T-cell (primary cell): ENCODE results near the gene ZNF205. TPM values are rescaled to one million over a fixed set of nuclear protein-coding genes. Genes with fewer than 3 reads are reported as not detected.

Source experiments
- ATAC-seq, 4 experiments: fragments of 200-7000 bp in 3 of 4; fragments of 150-1000 bp in 1 of 4; cut with Tn5 transposase; replicated peaks in 1 of 4; 1 replicate in 3 of 4; 2 replicates in 1 of 4; pipeline ENCODE4 v1.10.0; 2021; ENCODE audit warnings: moderate library complexity in 3 of 4, mild to moderate bottlenecking in 2 of 4, moderate number of reproducible peaks in 1 of 4
- CTCF ChIA-PET, 2 donors: fragments of 300-600 bp; sonication (Branson Sonifier 250); formaldehyde crosslinking; loops; one replicate each; lab custom pipeline; 2022; ENCODE audit warnings: antibody characterized with exemption in 2 of 2; lab: Charles Lee
- POLR2A ChIA-PET, 2 donors: fragments of 300-600 bp; sonication (Branson Sonifier 250); formaldehyde crosslinking; loops; one replicate each; lab custom pipeline; 2022; ENCODE audit warnings: antibody characterized with exemption in 2 of 2; lab: Charles Lee
- DNase-seq, 35 experiments: peaks; one replicate each; pipeline versions ENCODE4 v3.0.0 to v3.0.0-alpha.2; 2013 to 2023
- H3K27ac ChIP-seq: one replicate; pipeline ENCODE4 v1.5.1; 2013; ENCODE audit warnings: low read length
- H3K27me3 ChIP-seq, 2 experiments: replicated peaks in 1 of 2; 1 replicate in 1 of 2; 2 replicates in 1 of 2; pipeline versions ENCODE4 v1.6.1 to v1.7.0; 2013; ENCODE audit warnings: low read length in 1 of 2, mixed read lengths in 1 of 2; ENCODE audit not compliant: control insufficient read depth in 2 of 2, insufficient read depth in 2 of 2; ENCODE audit errors: extremely low read depth in 1 of 2
- H3K36me3 ChIP-seq, 2 donors: 1 replicate in 1 of 2; 2 replicates in 1 of 2; pipeline versions ENCODE4 v1.6.1 to v1.7.0; 2013; ENCODE audit warnings: low read length in 1 of 2; ENCODE audit not compliant: control insufficient read depth in 2 of 2, insufficient read depth in 1 of 2; ENCODE audit errors: extremely low read depth in 1 of 2
- H3K4me1 ChIP-seq, 2 experiments: 1 replicate in 1 of 2; 2 replicates in 1 of 2; pipeline versions ENCODE4 v1.6.1 to v1.7.0; 2013; ENCODE audit warnings: low read length in 2 of 2, mixed read lengths in 1 of 2; ENCODE audit not compliant: insufficient read depth in 2 of 2, control insufficient read depth in 1 of 2; ENCODE audit errors: extremely low read depth in 1 of 2
- H3K4me3 ChIP-seq, 2 donors: 1 replicate in 1 of 2; 2 replicates in 1 of 2; pipeline versions ENCODE4 v1.5.1 to v1.7.0; 2013; ENCODE audit warnings: mild to moderate bottlenecking in 2 of 2, low read length in 1 of 2, moderate library complexity in 1 of 2; ENCODE audit not compliant: control insufficient read depth in 1 of 2; ENCODE audit errors: extremely low read depth in 1 of 2
- H3K9me3 ChIP-seq: 2 replicates; pipeline ENCODE4 v1.7.0; 2013
- H3K27ac Mint-ChIP-seq, 2 donors: one replicate each; pipeline ENCODE4 v1.8.0; 2020 to 2021; ENCODE audit warnings: mild to moderate bottlenecking in 2 of 2, mixed read lengths in 2 of 2
- H3K27me3 Mint-ChIP-seq, 2 donors: one replicate each; pipeline ENCODE4 v1.8.0; 2021 to 2022; ENCODE audit warnings: mixed read lengths in 2 of 2
- H3K36me3 Mint-ChIP-seq: one replicate; pipeline ENCODE4 v1.8.0; 2021; ENCODE audit warnings: mixed read lengths
- H3K4me1 Mint-ChIP-seq, 3 donors: one replicate each; pipeline ENCODE4 v1.8.0; 2020 to 2022; ENCODE audit warnings: mixed read lengths in 3 of 3, mild to moderate bottlenecking in 1 of 3
- H3K4me3 Mint-ChIP-seq, 3 donors: one replicate each; pipeline ENCODE4 v1.8.0; 2020 to 2022; ENCODE audit warnings: mild to moderate bottlenecking in 3 of 3, mixed read lengths in 3 of 3, moderate library complexity in 3 of 3
- H3K9me3 Mint-ChIP-seq, 3 donors: one replicate each; pipeline ENCODE4 v1.8.0; 2020 to 2022; ENCODE audit warnings: mixed read lengths in 3 of 3
- WGBS: methylation state at CpG from one replicate; pipeline ENCODE4 v1.1.5; 2013; ENCODE audit warnings: missing lambda C conversion rate; ENCODE audit not compliant: insufficient coverage; 5-methylcytosine and 5-hydroxymethylcytosine counted together
- total RNA-seq, 35 experiments: library from RNA in 6 of 35; stranded (reverse) in 6 of 35; fragments of 120-200 nt in 1 of 35; gene quantifications; one replicate each; pipeline versions ENCODE4 v1.2.1 to v1.2.4 and lab custom pipeline; 2013 to 2026

ZNF205 gene
- total RNA-seq (under 1 TPM in 1 of 5 donors, not detected in 4; 0.38 TPM), total RNA-seq (lab: John Stamatoyannopoulos, UW) (0 to 0.42 (median 0) reads per million in 29 experiments)
- 0.06 TPM for total RNA-seq (2013)

DNA sequence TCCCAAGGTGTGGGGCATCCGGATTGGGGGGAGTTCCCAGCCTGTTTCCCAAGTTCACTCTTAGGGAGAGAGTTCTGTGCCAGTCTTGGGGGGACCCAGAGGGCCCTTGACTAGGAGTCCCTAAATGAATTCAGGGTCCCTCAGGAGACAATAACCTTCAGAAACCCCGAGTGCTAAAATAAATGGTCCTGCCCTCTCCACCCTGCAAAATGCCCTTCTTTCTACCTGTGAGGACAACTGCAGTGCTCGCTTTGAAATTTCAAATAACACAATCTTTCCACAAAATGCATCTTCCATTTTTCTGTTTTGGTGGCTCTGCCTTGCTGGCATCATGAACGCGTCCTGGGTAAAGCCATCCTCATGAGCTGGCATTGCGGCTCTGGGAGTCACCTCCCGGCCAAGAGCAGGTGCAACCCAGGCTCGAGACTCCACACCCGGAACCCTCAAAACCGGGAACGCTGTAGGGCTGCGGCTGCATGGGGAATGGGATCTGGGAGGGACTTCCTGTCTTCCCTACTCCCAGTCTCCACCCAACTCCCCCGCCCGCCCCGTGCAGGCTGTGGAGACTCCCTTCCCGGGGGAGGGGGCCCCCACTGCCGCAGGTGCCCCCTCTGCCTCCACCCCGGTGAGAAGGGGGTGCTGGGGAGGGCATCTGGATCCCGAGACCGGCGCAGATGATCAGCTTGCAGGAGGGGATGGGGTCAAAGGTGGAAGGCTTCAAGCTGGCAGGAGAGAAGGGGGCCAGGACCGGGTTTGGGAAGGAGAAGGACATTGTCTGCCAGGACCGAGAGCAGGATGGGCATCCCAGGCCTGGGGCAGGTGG, at the start of gene ZNF205:
TSS of gene ZNF205 (plus strand) at position 529 of the 823 bp plus-strand sequence. CDS start 845 bp downstream, outside the sequence.
- H3K27ac ChIP-seq, result no peak within 1 kb of the TSS
- Mint-ChIP-seq H3K4me3 (no peak within 1 kb of the TSS), H3K9me3 (no peaks in the 10 kb centered on the region), H3K27ac (no peak within 1 kb of the TSS), H3K36me3 (peaks cover 4% of the 10 kb centered on the region), H3K4me1 (peaks cover 2 to 4% (median 3%) of the 10 kb centered on the region in 3 donors), H3K27me3 (no peaks in the 10 kb centered on the region)
- H3K4me1 ChIP-seq, result peaks cover 1 to 2% of the 10 kb centered on the region in 2 experiments
- CTCF ChIA-PET, result no interaction called here
- DNase-seq (no peak), ATAC-seq (no peak)
- peaks cover 0 to 4% of the 10 kb centered on the region in 2 donors for H3K36me3 ChIP-seq
- POLR2A ChIA-PET, result interaction anchor here in 1 of 2 donors (0.6 kb wide), 1 partner anchor 29 kb away, joined by 3 read pairs; no protein-coding TSS in a partner anchor
- H3K9me3 ChIP-seq, result no peaks in the 10 kb centered on the region
- H3K4me3 ChIP-seq, result no peak within 1 kb of the TSS
- H3K27me3 ChIP-seq, result peaks cover 0 to 26% of the 10 kb centered on the region in 2 experiments
- whole genome bisulfite sequencing, result 62% methylated on average over 11 of the region's 23 CpGs

DNA sequence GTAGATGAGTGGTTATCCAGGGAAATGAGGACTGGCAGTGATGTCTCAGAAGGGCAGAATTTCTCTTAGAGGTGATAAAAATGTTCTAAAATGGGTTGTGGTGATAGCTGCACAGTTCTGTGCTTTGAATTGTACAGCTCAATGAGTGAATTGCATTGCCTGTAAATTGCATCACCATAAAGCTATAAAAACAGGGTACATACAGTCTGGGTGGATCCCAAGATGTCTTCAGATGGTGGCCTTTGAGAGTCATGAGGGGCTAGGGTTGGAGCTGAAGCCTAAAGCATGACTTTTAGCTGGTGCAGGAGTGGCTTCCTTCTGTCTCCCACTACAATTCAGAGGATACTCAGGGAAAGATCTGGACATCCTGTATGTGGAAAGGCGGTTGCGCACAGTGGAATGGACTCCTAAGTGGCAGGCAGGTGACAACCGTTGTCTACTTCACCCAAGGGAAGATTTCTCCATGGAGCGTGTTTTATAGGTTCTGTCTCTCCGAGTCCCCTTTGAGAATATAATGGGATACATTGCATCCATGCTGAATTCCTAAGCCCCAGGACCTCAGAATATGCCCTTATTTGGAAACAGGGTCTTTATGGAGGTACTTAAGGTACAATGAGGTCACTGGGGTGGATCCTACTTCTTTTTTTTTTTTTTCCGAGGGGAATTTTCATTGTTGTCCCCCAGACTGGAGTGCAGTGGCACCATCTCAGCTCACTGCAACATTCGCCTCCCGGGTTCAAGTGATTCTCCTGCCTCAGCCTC, 48.6 kb upstream of the ZNF205 start:
- Mint-ChIP-seq H3K4me3 (peak overlapping the region; percentile 54 to 97 (median 96)), H3K4me1 (peaks cover 49 to 67% (median 59%) of the 10 kb centered on the region in 3 donors), H3K27ac (peak overlapping the region; percentile 96 to 100), H3K27me3 (no peaks in the 10 kb centered on the region), H3K9me3 (no peaks in the 10 kb centered on the region), H3K36me3 (peaks cover 21% of the 10 kb centered on the region)
- ATAC-seq (no peak), DNase-seq (no peak)
- Histone ChIP-seq H3K27me3 (no peaks in the 10 kb centered on the region), H3K9me3 (no peaks in the 10 kb centered on the region), H3K27ac (peak overlapping the region; percentile 99), H3K4me1 (peaks cover 16 to 54% of the 10 kb centered on the region in 2 experiments), H3K4me3 (no peak overlapping the region), H3K36me3 (peaks cover 3 to 14% of the 10 kb centered on the region in 2 donors)
- ChIA-PET POLR2A (no interaction called here), CTCF (interaction anchor here (0.6 to 1.8 kb wide), 6 partner anchors 11 to 564 kb away, joined by 3 to 11 read pairs (median 6); partner anchors contain the start of gene ZNF213 (in 1 of the 2))
- 100% methylated on average over 2 of the region's 8 CpGs for WGBS

DNA sequence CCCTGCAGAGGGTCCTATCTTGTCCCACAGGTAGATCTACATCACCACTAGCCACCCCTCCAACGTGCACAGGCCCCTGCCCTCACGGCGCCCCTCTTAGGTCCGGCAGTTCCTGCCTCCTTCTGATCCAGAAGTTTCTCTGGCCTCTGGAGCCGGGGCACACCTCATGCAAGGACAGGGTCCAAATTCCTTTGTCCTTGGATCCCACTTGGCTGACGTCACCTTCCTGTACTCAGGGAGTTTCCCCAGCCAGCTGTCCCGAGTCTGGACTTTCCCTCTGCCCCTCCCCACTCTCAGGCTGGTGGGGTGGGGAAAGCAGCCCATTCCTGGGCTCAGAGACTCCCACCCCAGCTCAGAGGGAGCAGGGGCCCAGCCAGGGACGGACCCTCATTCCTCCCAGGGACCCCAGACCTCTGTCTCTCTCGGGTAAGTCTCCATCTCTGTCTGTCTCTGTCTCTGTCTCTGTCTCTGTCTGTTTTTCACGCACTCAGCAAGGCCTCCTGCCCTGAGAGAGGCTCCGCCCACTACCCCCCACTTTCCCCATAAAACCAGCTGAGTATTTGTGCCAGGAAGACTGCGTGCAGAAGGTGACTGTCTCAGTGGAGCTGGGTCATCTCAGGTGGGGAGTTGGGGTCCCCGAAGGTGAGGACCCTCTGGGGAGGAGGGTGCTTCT, 47.2 kb upstream of the ZNF205 start, which contains the start of gene IL32:
TSS of gene IL32 (plus strand) at position 572 of the 673 bp plus-strand sequence. CDS start 172 bp downstream, outside the sequence.
- peak in 30 of 35 experiments; percentile 42 to 86 (median 60) for DNase-seq

DNA sequence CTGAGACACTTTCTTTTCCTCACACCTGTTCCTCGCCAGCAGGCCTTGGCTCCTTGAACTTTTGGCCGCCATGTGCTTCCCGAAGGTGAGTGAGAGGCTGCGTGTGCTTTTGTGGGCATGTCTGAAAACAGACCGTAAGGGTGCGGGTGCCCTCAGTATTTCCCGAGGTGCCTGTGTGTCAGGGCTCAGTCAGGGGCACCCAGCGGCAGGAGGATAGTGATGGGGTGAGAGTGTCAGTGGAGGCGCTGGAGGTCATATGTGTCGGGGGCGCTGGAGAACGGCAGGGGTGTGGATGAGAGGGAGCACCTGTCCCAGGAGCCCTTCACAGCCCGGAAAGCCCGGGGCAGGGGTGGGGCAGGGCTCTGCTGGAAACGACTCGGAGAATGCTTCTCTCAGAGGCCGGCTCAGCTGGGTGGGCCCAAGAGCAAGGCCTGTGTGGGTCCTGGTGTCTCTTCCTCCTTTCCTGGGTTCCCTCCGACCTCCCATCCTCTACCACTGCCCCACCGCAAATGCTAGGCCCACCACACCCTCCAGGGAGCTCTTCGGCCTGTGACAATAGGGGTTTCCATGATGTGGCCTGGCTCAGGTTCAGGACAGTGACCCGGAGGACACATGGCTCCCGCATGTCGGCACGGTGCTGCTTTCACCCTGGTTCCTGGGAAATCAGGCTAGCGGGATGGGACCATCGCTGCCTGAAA, 46.5 kb upstream of the ZNF205 start:
- DNase-seq, result peak in 6 of 35 experiments; percentile 16 to 43 (median 32)
- Histone ChIP-seq H3K36me3 (peaks cover 4 to 28% of the 10 kb centered on the region in 2 donors), H3K27me3 (no peaks in the 10 kb centered on the region), H3K9me3 (no peaks in the 10 kb centered on the region), H3K27ac (peak overlapping the region; percentile 99), H3K4me1 (peaks cover 11 to 60% of the 10 kb centered on the region in 2 experiments), H3K4me3 (peak overlapping the region; percentile 94 to 97)
- H3K9me3 Mint-ChIP-seq, result no peaks in the 10 kb centered on the region
- peak overlapping the region; percentile 96 to 100 for H3K27ac Mint-ChIP-seq
- peak; percentile 27 to 34 (median 31) for ATAC-seq
- H3K27me3 Mint-ChIP-seq, result no peaks in the 10 kb centered on the region
- 18% methylated on average over 20 of the region's 26 CpGs for WGBS
- H3K4me1 Mint-ChIP-seq, result peaks cover 62 to 72% (median 67%) of the 10 kb centered on the region in 3 donors
- CTCF ChIA-PET, result interaction anchor here in 1 of 2 donors (1.0 to 1.8 kb wide), 3 partner anchors 9 to 64 kb away, joined by 3 to 5 read pairs (median 5); no protein-coding TSS in a partner anchor
- peak overlapping the region; percentile 96 to 100 (median 97) for H3K4me3 Mint-ChIP-seq
- H3K36me3 Mint-ChIP-seq, result peaks cover 32% of the 10 kb centered on the region
- POLR2A ChIA-PET, result interaction anchor here (0.6 to 1.0 kb wide), 2 partner anchors 9 to 63 kb away, joined by 4 to 12 read pairs; no protein-coding TSS in a partner anchor

More for the DNA sequence above, 47.2 kb upstream of the ZNF205 start, which contains the start of gene IL32:
- Mint-ChIP-seq H3K27ac (peak within 1 kb of the TSS; percentile 96 to 100), H3K4me3 (peak within 1 kb of the TSS; percentile 96 to 100 (median 97)), H3K4me1 (peaks cover 57 to 71% (median 64%) of the 10 kb centered on the region in 3 donors), H3K36me3 (peaks cover 31% of the 10 kb centered on the region), H3K27me3 (no peaks in the 10 kb centered on the region), H3K9me3 (no peaks in the 10 kb centered on the region)
- no peaks in the 10 kb centered on the region for H3K27me3 ChIP-seq
- peaks cover 3 to 26% of the 10 kb centered on the region in 2 donors for H3K36me3 ChIP-seq
- peak; percentile 60 to 64 (median 60) for ATAC-seq
- H3K4me1 ChIP-seq, result peaks cover 11 to 59% of the 10 kb centered on the region in 2 experiments
- no peaks in the 10 kb centered on the region for H3K9me3 ChIP-seq
- H3K4me3 ChIP-seq, result peak within 1 kb of the TSS; percentile 94 to 97
- 32% methylated on average over 5 of the region's 13 CpGs for WGBS
- peak within 1 kb of the TSS; percentile 99 for H3K27ac ChIP-seq
- ChIA-PET POLR2A (interaction anchor here in 1 of 2 donors (0.6 kb wide), 1 partner anchor 63 kb away, joined by 4 read pairs; no protein-coding TSS in a partner anchor), CTCF (interaction anchor here in 1 of 2 donors (0.6 to 1.8 kb wide), 4 partner anchors 10 to 68 kb away, joined by 3 to 5 read pairs (median 4); no protein-coding TSS in a partner anchor)

DNA sequence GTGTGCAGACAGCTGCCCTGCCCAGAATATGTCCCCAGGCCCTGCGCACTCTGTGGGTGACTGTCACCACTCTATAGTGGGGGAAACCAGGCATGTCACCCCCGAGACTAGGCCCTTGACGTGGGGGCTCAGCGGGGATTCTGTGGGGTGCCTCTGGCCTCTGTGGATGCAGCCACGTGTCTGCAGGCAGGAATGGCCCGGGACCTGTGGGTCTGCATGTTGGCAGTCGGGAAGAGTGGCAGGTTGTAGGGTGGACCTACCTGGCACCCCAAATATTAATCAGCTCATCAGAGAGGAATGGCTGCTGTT, 46.0 kb upstream of the ZNF205 start:
- Mint-ChIP-seq H3K27me3 (no peaks in the 10 kb centered on the region), H3K27ac (peak overlapping the region; percentile 96 to 100), H3K4me3 (peak overlapping the region; percentile 96 to 100 (median 97)), H3K4me1 (peaks cover 67 to 77% (median 72%) of the 10 kb centered on the region in 3 donors), H3K36me3 (peaks cover 32% of the 10 kb centered on the region), H3K9me3 (no peaks in the 10 kb centered on the region)
- CTCF ChIA-PET, result interaction anchor here in 1 of 2 donors (1.0 to 1.8 kb wide), 2 partner anchors 8 to 63 kb away, joined by 5 read pairs; no protein-coding TSS in a partner anchor
- Histone ChIP-seq H3K4me1 (peaks cover 12 to 65% of the 10 kb centered on the region in 2 experiments), H3K27ac (peak overlapping the region; percentile 99), H3K4me3 (peak overlapping the region; percentile 94 to 97), H3K36me3 (peaks cover 6 to 28% of the 10 kb centered on the region in 2 donors), H3K9me3 (no peaks in the 10 kb centered on the region), H3K27me3 (no peaks in the 10 kb centered on the region)
- peak in 1 of 4 experiments; percentile 10 for ATAC-seq
- 12% methylated on average over 3 of the region's 7 CpGs for WGBS
- DNase-seq, result peak in 1 of 35 experiments; percentile 22
- POLR2A ChIA-PET, result interaction anchor here in 1 of 2 donors (1.0 kb wide), 1 partner anchor 8 kb away, joined by 12 read pairs; no protein-coding TSS in a partner anchor
